ENCODE results near the gene ENDOV.

Gene ENDOV

DNA sequence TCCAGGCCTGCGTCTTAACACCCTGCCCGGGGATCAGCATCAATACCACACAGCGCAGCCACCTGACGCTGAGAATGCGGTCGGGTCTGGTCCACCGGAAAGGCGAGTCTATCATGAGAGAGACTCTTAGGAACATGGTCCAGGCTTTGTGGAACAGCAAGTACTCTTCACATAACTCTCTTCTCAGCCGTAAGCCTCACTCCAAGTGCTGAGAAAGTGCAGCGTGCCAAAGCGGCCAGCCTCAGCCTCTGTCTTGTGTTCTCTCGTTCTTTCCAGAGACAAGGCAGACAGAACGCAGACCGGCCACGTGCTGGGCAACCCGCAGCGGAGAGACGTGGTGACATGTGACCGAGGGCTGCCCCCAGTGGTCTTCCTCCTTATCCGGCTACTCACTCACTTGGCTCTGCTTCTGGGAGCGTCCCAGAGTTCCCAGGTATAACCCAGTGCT is 34.4 kb upstream of the ENDOV start:
- TF ChIP-seq, protein P1, sequence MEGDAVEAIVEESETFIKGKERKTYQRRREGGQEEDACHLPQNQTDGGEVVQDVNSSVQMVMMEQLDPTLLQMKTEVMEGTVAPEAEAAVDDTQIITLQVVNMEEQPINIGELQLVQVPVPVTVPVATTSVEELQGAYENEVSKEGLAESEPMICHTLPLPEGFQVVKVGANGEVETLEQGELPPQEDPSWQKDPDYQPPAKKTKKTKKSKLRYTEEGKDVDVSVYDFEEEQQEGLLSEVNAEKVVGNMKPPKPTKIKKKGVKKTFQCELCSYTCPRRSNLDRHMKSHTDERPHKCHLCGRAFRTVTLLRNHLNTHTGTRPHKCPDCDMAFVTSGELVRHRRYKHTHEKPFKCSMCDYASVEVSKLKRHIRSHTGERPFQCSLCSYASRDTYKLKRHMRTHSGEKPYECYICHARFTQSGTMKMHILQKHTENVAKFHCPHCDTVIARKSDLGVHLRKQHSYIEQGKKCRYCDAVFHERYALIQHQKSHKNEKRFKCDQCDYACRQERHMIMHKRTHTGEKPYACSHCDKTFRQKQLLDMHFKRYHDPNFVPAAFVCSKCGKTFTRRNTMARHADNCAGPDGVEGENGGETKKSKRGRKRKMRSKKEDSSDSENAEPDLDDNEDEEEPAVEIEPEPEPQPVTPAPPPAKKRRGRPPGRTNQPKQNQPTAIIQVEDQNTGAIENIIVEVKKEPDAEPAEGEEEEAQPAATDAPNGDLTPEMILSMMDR (IDR thresholded peaks at IDR 0.05; ENCODE audit: extremely low read depth, insufficient read depth, missing control alignments): no peak
- DNase-seq (ENCODE audit: low spot score): no peak
- in situ Hi-C loops (cut with MboI; ENCODE audit: low pct_unique_long_range_greater_than_20kb, low sequenced_read_pairs, unreplicated experiment): no loop called here

DNA sequence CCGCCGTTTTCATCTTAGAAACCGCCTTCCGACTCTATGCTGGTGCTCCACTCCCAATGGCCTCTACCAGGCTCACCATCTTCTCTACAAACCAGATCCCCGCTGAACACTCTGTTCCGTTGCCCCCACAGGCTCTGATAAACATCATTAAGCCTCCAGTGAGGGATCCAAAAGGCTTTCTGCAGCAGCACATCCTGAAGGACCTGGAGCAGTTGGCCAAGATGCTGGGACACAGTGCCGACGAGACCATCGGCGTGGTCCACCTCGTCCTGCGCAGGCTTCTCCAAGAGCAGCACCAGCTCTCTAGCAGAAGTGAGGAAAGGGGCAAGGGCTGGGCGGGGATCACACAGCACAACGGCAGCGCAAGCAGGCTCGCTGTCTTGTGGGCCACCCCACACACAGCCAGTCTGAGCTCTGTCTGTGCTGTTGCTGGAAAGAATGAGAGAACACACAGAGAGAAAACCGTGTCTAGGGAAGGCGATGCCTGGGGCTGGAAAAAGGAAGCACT is 33.5 kb upstream of the ENDOV start:
- DNase-seq (ENCODE audit: low spot score): no peak
- TF ChIP-seq, protein P1 (IDR thresholded peaks at IDR 0.05; ENCODE audit: extremely low read depth, insufficient read depth, missing control alignments): no peak
- in situ Hi-C loops (cut with MboI; ENCODE audit: low pct_unique_long_range_greater_than_20kb, low sequenced_read_pairs, unreplicated experiment): no loop called here

DNA sequence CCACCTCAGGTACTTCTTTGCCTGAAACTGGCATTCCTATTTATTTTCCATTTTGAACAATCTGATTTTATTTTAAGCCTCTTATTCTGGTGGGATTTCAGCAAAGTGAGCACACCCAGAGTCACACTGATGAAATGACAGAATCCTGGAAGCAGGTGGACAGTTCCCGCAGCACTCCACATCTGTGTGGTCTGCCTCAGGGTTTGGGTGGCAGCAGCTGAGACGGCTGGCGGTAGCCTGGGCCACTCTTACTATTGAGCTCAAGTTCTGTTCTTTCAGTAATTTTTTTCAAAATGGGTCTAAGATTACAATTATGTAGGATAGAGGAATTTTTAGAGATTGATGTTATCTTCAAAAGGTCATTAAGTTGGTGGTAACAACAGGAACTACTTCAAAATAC is 32.5 kb upstream of the ENDOV start:
- DNase-seq (ENCODE audit: low spot score): no peak
- TF ChIP-seq, protein P1 (IDR thresholded peaks at IDR 0.05; ENCODE audit: extremely low read depth, insufficient read depth, missing control alignments): no peak
- in situ Hi-C loops (cut with MboI; ENCODE audit: low pct_unique_long_range_greater_than_20kb, low sequenced_read_pairs, unreplicated experiment): no loop called here

DNA sequence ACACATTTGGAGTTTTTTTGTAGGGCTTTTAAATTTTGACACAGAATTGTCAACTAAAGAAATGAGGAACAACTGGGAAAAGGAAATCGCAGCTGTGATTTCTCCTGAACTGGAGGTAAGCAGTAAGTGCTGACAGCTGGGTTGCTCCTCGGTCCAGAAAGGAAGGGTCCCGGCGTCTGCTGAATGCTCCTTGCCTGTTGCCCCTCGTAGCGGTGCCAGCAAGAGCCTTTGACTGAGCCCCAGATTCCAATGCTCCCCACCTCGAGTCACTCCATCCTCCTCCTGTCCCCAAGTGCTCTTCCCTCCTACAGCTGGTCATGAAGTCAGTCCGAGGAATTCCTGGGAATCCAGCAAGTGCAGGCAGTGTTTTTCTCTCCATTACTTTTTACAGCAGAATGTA is 32.0 kb upstream of the ENDOV start:
- in situ Hi-C loops (cut with MboI; ENCODE audit: low pct_unique_long_range_greater_than_20kb, low sequenced_read_pairs, unreplicated experiment): no loop called here
- TF ChIP-seq, protein P1 (IDR thresholded peaks at IDR 0.05; ENCODE audit: extremely low read depth, insufficient read depth, missing control alignments): no peak

DNA sequence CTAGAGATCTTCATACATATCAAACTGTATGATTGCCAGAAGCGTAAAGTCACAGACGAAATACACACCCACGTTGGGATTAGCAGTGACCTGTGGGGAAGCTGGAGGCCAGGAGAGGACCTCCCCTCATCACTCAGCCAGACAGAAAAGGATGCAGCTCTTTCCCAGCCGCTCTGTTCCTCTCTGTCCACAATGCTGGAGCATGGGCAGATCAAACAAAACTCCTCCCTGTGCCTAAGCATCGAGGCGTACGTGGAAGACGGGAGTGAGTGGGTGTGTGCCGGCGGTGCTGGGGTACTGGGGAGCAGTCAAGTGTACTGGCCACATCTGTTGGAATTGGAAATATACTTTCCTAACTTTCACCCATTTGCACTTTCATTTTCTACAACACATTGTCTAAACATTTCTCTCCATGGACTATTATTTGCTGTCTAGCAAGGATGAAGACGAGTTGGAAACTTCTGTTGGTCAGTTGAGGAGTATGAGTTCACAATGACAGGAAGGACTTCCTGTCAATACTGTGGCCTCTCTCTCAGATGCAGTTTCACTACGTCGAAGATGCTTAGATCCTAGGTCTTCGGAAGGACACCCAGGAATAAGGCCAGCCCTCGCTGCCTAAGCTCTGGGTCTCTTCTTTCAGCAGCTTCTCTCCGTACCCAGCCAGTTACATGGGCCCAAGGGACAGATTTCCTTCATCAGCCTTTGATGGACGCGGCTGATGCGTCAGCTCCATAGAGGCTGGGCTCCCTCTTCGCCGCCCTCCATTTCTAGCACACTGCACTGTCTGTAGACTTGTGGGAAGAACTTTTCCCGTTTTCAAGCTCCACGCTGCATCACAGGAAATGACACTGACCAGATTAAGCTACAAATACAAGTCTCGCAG is 30.6 kb upstream of the ENDOV start:
- TF ChIP-seq, protein P1 (IDR thresholded peaks at IDR 0.05; ENCODE audit: extremely low read depth, insufficient read depth, missing control alignments): no peak
- DNase-seq (ENCODE audit: low spot score): no peak
- in situ Hi-C loops (cut with MboI; ENCODE audit: low pct_unique_long_range_greater_than_20kb, low sequenced_read_pairs, unreplicated experiment): no loop called here

More for the DNA sequence above, 32.0 kb upstream of the ENDOV start:
- no peak for DNase-seq (ENCODE audit: low spot score)

DNA sequence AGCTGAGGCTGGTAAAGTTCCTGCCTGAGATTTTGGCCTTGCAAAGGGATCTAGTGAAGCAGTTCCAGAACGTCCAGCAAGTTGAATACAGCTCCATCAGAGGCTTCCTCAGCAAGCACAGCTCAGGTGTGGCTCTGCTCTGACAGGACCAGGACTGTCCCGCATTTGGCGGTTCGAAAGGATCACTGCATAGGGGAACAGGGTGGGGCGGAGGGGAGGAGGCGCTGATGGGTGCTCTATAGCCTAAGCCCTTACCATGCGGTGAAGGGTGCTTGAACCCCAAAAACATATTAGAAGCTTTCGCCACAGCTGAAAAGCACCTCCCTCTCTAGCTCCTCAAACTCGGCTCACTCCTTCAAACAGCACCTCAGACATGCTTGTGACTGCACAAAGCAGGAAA is 29.9 kb upstream of the ENDOV start:
- in situ Hi-C loops (cut with MboI; ENCODE audit: low pct_unique_long_range_greater_than_20kb, low sequenced_read_pairs, unreplicated experiment): no loop called here
- TF ChIP-seq, protein P1 (IDR thresholded peaks at IDR 0.05; ENCODE audit: extremely low read depth, insufficient read depth, missing control alignments): no peak
- DNase-seq (ENCODE audit: low spot score): no peak
